Hair follicular keratinocyte (primary cell): Measurements from ENCODE around the gene L3MBTL1. TPM values are rescaled to one million over a fixed set of nuclear protein-coding genes. Genes with fewer than 3 reads are reported as not detected.

Source experiments
- total RNA-seq: library from RNA; depleted of rRNA; stranded (reverse); fragments of >200 nt; gene quantifications from 2 replicates; pipeline ENCODE4 v1.2.3, GENCODE V29; 2015

The L3MBTL1 gene
- total RNA-seq: 2.0 and 4.2 TPM in 2 replicates

DNA sequence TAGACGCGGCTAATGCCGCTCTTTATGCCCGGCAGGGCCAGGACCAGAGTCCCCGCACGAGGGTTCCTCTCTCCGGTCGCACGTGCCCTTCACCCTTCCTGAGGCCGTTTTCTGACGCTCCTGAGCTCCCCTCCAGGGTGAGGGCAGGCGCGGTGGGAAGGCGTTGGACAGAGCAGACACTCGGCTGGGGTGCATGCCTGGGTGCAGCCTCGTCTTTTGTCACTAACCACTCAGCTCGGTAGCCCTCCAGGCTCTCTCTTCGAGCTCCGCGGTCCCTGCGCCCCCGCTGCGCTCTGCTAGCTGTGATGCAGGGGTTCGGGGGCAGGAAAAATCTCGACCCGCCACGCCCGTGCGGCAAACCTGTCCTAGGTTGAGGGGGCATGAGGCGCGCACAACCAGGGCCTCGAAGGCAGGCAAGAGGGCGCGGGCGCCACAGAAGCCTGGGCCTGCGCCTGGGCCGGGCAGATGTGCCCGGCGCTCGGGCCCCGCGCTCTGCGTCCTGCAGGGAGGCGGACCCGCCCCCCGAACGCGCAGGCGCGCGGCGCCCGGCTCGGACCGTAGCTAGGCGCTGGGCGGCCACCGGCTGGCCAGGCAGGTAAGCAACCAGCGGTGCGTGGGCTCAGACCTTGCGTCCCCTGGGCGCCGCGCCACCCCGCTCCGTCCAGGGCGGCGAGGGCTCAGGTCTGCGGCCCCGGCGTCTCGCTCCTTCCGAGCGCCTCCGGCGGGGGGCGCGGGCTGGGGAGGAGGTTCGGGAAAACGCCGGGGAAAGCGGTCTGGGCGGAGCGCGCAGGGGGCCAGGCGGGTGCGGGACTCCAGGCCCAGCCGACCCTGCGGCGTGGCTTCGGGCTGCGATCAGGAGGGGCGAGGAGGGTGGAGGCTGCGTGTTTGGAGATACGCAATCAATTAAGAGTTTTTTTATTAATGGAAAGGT lies at the start of gene L3MBTL1:
L3MBTL1 (plus strand) TSS at position 548 of the 931 bp plus-strand sequence. CDS start 5,807 bp downstream, outside the sequence.

DNA sequence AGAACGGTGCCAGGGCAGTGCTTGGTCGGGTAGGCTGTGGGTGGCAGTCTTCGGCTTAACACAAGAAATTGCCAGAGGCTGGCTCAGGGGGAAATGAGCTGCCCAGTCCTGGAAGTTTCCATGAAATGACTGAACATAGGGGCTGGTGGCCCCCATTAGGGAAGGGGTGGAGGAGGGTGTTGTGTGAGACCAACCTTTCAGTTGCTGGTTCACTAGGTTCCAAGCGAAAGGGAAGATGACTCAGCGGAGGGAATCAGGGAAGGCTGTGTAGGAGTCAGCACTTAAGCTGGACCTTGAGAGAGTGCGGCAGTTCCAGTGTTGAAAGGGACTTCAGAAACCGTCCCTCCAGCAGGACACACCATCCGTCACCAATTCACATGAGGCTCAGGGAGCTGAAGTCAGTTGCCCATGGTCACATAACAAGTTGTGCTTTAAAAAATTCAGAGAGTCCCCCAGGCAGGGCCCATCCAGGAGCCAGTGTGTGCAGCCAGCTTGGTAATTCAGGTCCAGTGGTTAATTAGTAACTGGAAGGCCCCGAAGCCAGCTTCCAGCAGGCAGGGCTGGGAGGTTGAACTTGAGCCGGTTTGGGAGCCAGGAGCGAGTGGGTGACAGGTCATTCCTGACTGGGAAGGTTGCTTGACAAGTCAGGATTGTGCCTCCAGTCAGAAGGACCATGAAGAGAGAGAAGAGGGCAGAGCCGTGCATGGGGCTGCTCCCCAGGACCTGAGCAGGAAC lies 51.1 kb downstream of the L3MBTL1 start, which contains the start of gene SGK2:
SGK2 (plus strand) TSS at position 616 of the 735 bp plus-strand sequence. CDS start 7,469 bp downstream, outside the sequence.

GRCh38 chr20:43590392-43591303 lies 83.2 kb downstream of the L3MBTL1 start, which contains the start of gene IFT52:
IFT52 (plus strand) TSS chr20:43590937; CDS start chr20:43594699, 3,762 bp downstream.

Other genes with a start within 250 kb of the L3MBTL1 start
- 33.8 and 47.9 TPM in 2 replicates for gene SRSF6, start 49.8 kb upstream of the L3MBTL1 start, total RNA-seq
- not detected in 2 replicates for gene SGK2, start 51.3 kb downstream of the L3MBTL1 start, total RNA-seq
- gene IFT52, start 83.2 kb downstream of the L3MBTL1 start, total RNA-seq: 10.6 and 18.2 TPM in 2 replicates
- 9.9 and 59.2 TPM in 2 replicates for gene MYBL2, start 159.4 kb downstream of the L3MBTL1 start, total RNA-seq
- gene GTSF1L, start 219.3 kb downstream of the L3MBTL1 start, total RNA-seq: not detected in 2 replicates